ENCODE measurements around the gene SLC25A18.

The SLC25A18 gene

DNA sequence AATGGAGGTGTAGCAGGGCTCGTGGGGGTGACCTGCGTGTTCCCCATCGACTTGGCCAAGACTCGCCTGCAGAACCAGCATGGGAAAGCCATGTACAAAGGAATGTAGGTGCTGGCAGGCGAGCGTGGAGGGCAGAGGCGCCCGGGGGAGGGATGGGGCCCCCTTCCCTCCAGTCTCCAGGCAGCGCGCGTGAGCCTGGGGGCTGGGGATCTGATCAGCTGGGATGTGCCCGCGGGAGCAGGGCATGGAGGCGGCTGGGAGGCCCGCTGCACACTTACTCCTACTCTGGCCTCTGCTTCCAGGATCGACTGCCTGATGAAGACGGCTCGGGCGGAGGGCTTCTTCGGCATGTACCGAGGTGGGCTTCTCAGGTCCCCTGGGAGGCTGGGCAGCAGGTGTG is 17.8 kb downstream of the SLC25A18 start:
- ChIA-PET CTCF (interaction anchor here (0.6 kb wide), 1 partner anchor 409 kb away, joined by 3 read pairs; no protein-coding TSS in a partner anchor), POLR2A (no interaction called here)
- DNase-seq (ENCODE audit: extremely low spot score) = no peak
- TF ChIP-seq BHLHE40 (IDR thresholded peaks at IDR 0.05; ENCODE audit: borderline replicate concordance) = no peak
- TF ChIP-seq FOXA1 (IDR thresholded peaks at IDR 0.05) = no peak
- TF ChIP-seq CTBP1 (IDR thresholded peaks at IDR 0.05; ENCODE audit: borderline replicate concordance) = no peak
- no peak for TF ChIP-seq L3MBTL2 (conservative IDR thresholded peaks at IDR 0.05)
- no peak for TF ChIP-seq ZNF384 (IDR thresholded peaks at IDR 0.05)
- no peak for TF ChIP-seq FOXK2 (IDR thresholded peaks at IDR 0.05)
- no peak for TF ChIP-seq SP1 (IDR thresholded peaks at IDR 0.05)
- TF ChIP-seq ARNT (IDR thresholded peaks at IDR 0.05) = no peak
- TF ChIP-seq, protein P1, sequence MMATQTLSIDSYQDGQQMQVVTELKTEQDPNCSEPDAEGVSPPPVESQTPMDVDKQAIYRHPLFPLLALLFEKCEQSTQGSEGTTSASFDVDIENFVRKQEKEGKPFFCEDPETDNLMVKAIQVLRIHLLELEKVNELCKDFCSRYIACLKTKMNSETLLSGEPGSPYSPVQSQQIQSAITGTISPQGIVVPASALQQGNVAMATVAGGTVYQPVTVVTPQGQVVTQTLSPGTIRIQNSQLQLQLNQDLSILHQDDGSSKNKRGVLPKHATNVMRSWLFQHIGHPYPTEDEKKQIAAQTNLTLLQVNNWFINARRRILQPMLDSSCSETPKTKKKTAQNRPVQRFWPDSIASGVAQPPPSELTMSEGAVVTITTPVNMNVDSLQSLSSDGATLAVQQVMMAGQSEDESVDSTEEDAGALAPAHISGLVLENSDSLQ (IDR thresholded peaks at IDR 0.05) = no peak
- no peak for TF ChIP-seq LEF1 (IDR thresholded peaks at IDR 0.05; ENCODE audit: borderline replicate concordance)
- TF ChIP-seq HDGF (IDR thresholded peaks at IDR 0.05; ENCODE audit: borderline replicate concordance) = no peak
- no peak for TF ChIP-seq ELF4 (IDR thresholded peaks at IDR 0.05)
- TF ChIP-seq FOXM1 (IDR thresholded peaks at IDR 0.05; ENCODE audit: borderline replicate concordance) = no peak

DNA sequence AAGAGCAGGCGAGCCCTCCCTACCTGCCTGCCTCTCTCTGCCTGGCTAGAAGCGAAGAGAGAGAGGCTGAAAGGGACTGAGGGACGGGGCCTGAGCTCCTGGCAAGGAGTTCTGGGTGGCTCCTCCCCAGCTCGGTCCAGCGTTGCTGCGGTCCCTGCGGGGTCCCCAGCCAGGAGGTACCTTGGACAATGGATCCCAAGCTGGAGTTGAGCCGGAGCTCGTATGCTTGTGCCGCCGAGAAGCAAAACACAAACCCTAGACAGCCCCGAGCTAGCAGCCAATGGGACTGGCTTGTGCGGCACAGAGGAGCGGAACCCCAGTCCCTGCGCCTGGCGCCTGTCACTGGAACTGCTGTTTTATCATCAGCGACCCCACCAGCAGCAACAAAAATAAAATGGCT is 18.3 kb downstream of the SLC25A18 start:
- ChIA-PET CTCF (interaction anchor here (0.6 kb wide), 1 partner anchor 410 kb away, joined by 3 read pairs; no protein-coding TSS in a partner anchor), POLR2A (no interaction called here)
- TF ChIP-seq SP1 (IDR thresholded peaks at IDR 0.05) (no peak), HDGF (IDR thresholded peaks at IDR 0.05; ENCODE audit: borderline replicate concordance) (no peak), CTBP1 (IDR thresholded peaks at IDR 0.05; ENCODE audit: borderline replicate concordance) (no peak), FOXK2 (IDR thresholded peaks at IDR 0.05) (no peak), SUZ12 (IDR thresholded peaks at IDR 0.05) (no peak), L3MBTL2 (conservative IDR thresholded peaks at IDR 0.05) (no peak), ZNF384 (IDR thresholded peaks at IDR 0.05) (no peak), ELF4 (IDR thresholded peaks at IDR 0.05) (no peak), LEF1 (IDR thresholded peaks at IDR 0.05; ENCODE audit: borderline replicate concordance) (no peak), ARNT (IDR thresholded peaks at IDR 0.05) (no peak), TARDBP (IDR thresholded peaks at IDR 0.05) (no peak), FOXM1 (IDR thresholded peaks at IDR 0.05; ENCODE audit: borderline replicate concordance) (no peak), BHLHE40 (IDR thresholded peaks at IDR 0.05; ENCODE audit: borderline replicate concordance) (no peak), FOXA1 (IDR thresholded peaks at IDR 0.05) (no peak), NFRKB (IDR thresholded peaks at IDR 0.05) (no peak)
- TF ChIP-seq, protein P1 (IDR thresholded peaks at IDR 0.05) = no peak
- DNase-seq (ENCODE audit: extremely low spot score) = no peak

DNA sequence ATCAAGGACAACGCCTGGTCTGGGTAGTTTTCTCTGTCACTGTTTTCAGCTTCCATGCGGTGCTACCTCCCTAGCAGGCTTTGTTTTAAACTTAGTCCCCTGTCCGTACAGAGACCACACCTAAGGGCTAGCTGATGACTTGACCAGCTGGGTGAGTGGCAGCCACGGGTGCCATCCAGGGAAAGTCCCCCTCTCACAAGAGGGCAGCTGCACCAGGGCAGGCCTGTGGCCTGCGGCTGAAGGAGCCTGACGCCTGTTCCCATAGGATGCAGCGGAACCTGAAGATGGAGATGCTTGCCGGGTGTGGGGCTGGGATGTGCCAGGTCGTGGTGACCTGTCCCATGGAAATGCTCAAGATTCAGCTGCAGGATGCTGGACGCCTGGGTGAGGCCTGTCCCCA is 19.9 kb downstream of the SLC25A18 start:
- TF ChIP-seq ZNF384 (IDR thresholded peaks at IDR 0.05) (no peak), BHLHE40 (IDR thresholded peaks at IDR 0.05; ENCODE audit: borderline replicate concordance) (no peak), ARNT (IDR thresholded peaks at IDR 0.05) (no peak)
- POLR2A ChIA-PET = no interaction called here
- CTCF ChIA-PET = interaction anchor here (0.9 kb wide), 1 partner anchor 12 kb away, joined by 4 read pairs; no protein-coding TSS in a partner anchor
- DNase-seq (ENCODE audit: extremely low spot score) = no peak

DNA sequence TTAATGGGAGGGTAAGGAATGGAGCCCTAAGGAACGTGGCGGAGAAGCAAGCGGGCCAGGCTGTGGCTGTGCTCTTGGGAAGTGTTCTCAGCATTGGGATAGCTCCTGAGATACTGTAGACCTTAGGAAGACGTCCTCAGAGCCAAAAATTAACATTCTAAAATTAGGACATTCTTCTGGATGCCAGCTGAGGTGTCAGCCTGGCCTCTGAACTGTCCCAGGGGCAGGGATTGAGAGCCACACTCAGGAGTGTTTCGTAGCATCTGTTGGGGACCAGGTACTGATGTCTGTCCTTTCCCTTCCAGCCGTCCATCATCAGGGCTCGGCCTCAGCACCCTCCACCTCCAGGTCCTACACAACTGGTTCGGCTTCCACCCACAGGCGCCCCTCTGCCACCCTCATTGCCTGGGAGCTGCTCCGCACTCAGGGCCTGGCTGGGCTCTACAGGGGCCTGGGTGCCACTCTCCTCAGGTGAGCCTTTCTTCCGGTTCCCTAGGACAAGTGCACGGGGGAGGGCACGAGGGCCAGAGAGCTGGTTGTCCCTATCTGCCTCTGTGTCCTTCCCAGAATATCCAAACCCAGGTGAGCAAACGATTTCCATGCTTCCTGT is 23.6 kb downstream of the SLC25A18 start:
- CTCF ChIA-PET = interaction anchor here (1.1 kb wide), 1 partner anchor 28 kb away, joined by 3 read pairs; no protein-coding TSS in a partner anchor

DNA sequence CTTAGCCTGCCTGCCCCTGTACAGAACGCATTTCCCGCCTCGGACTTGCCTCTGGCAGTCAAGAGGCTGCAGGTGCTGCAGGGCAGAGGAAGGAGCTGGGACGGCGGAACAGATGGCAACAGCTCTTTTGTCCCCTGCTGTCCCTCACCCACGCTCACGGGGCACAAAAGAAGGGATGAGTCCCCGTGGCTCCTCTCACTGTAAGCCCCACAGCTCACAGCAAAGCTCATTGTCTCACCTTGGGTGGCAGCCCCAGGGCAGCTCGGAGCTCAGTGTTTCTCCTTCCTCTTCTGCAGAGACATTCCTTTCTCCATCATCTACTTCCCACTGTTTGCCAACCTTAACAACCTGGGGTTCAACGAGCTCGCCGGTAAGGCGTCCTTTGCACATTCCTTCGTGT is 24.3 kb downstream of the SLC25A18 start:
- ChIA-PET POLR2A (interaction anchor here (0.9 to 1.3 kb wide), 2 partner anchors 33 to 416 kb away, joined by 3 read pairs; no protein-coding TSS in a partner anchor), CTCF (interaction anchor here (1.1 kb wide), 1 partner anchor 29 kb away, joined by 3 read pairs; no protein-coding TSS in a partner anchor)
- DNase-seq (ENCODE audit: extremely low spot score) = no peak
- TF ChIP-seq NFRKB (IDR thresholded peaks at IDR 0.05) = no peak
- TF ChIP-seq HDGF (IDR thresholded peaks at IDR 0.05; ENCODE audit: borderline replicate concordance) = no peak
- TF ChIP-seq LEF1 (IDR thresholded peaks at IDR 0.05; ENCODE audit: borderline replicate concordance) = no peak

More for the DNA sequence above, 23.6 kb downstream of the SLC25A18 start:
- POLR2A ChIA-PET = interaction anchor here (0.9 kb wide), 1 partner anchor 415 kb away, joined by 3 read pairs; no protein-coding TSS in a partner anchor
- DNase-seq (ENCODE audit: extremely low spot score) = no peak
- TF ChIP-seq NFRKB (IDR thresholded peaks at IDR 0.05) (no peak), ZNF384 (IDR thresholded peaks at IDR 0.05) (no peak), FOXA1 (IDR thresholded peaks at IDR 0.05) (no peak), ARNT (IDR thresholded peaks at IDR 0.05) (no peak), L3MBTL2 (conservative IDR thresholded peaks at IDR 0.05) (no peak), SP1 (IDR thresholded peaks at IDR 0.05) (no peak), FOXM1 (IDR thresholded peaks at IDR 0.05; ENCODE audit: borderline replicate concordance) (no peak), FOXK2 (IDR thresholded peaks at IDR 0.05) (no peak), BHLHE40 (IDR thresholded peaks at IDR 0.05; ENCODE audit: borderline replicate concordance) (no peak), TARDBP (IDR thresholded peaks at IDR 0.05) (no peak), LEF1 (IDR thresholded peaks at IDR 0.05; ENCODE audit: borderline replicate concordance) (no peak)
- TF ChIP-seq, protein P1 (IDR thresholded peaks at IDR 0.05) = no peak

DNA sequence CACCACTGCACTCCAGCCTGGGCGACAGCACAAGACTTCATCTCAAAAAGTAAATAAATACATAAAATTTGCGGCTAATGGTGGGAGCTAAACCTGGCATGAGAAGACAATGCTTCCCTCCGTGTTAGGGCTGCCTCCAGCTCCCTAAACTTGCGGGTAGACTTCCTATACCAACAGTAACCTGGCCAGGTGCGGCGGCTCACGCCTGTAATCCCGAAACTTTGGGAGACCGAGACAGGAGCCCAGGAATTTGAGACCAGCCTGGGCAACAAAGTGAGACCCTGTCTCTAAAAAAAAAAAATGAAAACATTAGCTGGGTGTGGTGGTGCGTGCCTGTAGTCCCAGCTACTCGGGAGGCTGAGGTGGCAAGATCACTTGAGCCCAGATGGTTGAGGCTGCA is 25.3 kb downstream of the SLC25A18 start:
- CTCF ChIA-PET = no interaction called here
- POLR2A ChIA-PET = interaction anchor here (1.1 to 1.3 kb wide), 2 partner anchors 32 to 417 kb away, joined by 3 read pairs; no protein-coding TSS in a partner anchor
- no peak for TF ChIP-seq L3MBTL2 (conservative IDR thresholded peaks at IDR 0.05)
- TF ChIP-seq BHLHE40 (IDR thresholded peaks at IDR 0.05; ENCODE audit: borderline replicate concordance) = no peak
- TF ChIP-seq FOXK2 (IDR thresholded peaks at IDR 0.05) = no peak
- TF ChIP-seq, protein P1 (IDR thresholded peaks at IDR 0.05) = no peak
- TF ChIP-seq SUZ12 (IDR thresholded peaks at IDR 0.05) = no peak
- TF ChIP-seq ELF4 (IDR thresholded peaks at IDR 0.05) = no peak
- no peak for TF ChIP-seq ZNF384 (IDR thresholded peaks at IDR 0.05)
- TF ChIP-seq LEF1 (IDR thresholded peaks at IDR 0.05; ENCODE audit: borderline replicate concordance) = no peak
- no peak for TF ChIP-seq NFRKB (IDR thresholded peaks at IDR 0.05)
- TF ChIP-seq FOXA1 (IDR thresholded peaks at IDR 0.05) = no peak
- no peak for TF ChIP-seq TARDBP (IDR thresholded peaks at IDR 0.05)
- TF ChIP-seq ARNT (IDR thresholded peaks at IDR 0.05) = no peak
- TF ChIP-seq HDGF (IDR thresholded peaks at IDR 0.05; ENCODE audit: borderline replicate concordance) = no peak
- no peak for DNase-seq (ENCODE audit: extremely low spot score)
